ENCODE results near the gene SERPINB8.
A peak's percentile ranks its signal among the peaks of the same experiment; 100 is the strongest.
"Not testable (repeated sequence)": the region's sequence is repeated elsewhere in the genome, so short reads cannot be mapped to it uniquely, and the experiment has no call there.

Gene SERPINB8, protein sequence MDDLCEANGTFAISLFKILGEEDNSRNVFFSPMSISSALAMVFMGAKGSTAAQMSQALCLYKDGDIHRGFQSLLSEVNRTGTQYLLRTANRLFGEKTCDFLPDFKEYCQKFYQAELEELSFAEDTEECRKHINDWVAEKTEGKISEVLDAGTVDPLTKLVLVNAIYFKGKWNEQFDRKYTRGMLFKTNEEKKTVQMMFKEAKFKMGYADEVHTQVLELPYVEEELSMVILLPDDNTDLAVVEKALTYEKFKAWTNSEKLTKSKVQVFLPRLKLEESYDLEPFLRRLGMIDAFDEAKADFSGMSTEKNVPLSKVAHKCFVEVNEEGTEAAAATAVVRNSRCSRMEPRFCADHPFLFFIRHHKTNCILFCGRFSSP
- total RNA-seq: 7.3 reads per million, percentile 26 among the genes with 10 or more reads in this experiment

DNA sequence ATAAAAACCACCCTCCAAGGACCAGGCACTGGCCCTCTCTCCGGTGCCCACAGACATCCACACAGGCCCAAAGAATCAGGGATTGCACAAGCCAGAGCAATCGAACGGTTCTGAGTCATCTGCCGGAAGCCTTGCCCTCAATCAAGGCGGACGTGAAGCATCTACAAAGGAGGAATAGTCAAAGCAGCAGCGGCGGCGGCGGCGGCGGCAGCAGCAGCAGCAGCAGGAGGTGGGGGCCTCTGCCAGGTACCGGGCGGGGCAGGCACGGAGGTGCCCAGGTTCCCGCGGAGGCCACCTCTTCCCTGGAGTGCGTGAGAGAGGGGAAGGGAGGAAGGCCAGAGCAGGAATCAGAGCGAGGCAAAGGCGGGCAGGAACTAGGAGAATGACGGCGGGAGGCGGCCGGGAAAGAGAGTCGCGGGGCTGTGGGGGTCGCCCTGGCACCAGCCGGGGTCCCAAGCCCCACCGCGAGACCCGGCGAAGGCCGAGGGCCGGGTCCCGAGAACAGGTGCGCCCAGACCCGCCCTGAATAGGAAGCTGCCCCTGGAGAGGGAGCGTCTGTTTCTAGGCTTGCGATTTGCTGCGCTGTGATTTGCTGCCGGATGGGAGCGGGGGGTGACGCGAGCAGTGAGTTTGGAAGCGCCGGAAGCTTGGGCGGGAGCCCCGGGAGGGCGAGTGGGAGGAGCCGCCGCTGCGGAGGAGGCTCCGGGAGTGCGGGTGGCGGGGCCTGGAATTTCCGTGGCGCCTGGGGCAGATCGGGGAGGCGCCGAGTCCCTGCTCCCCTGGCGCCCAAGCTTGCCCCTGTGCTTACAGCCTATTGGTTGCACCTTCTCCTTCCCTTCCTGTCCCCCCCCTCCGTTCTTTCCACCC is at the start of gene SERPINB8:
TSS of gene SERPINB8 (plus strand) at position 140 of the 867 bp plus-strand sequence. CDS start 8,228 bp downstream, outside the sequence.
- peak; percentile 69 for DNase-seq

GRCh38 chr18:63922049-63922448 is 47.8 kb upstream of the SERPINB8 start:
- DNase-seq: no peak

DNA sequence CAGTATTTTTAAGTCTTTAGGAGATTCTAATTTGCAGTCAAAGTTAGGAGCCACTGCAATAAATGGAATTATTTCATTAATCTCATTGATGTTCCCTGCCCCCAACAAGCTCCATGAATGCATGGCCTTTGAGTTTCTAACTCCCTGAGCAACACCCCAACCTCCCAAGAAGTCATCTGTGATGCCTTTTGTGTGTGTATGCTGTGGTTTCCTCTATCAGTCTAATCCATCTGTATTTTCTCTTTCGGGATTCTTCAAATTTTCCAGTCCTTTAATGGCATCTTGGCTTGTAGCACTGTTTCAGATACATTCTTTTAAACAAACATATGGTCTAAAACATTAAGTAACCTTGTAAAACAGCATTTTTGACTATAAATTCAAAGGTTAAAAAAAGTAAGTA is 45.3 kb upstream of the SERPINB8 start:
- no peak for DNase-seq

DNA sequence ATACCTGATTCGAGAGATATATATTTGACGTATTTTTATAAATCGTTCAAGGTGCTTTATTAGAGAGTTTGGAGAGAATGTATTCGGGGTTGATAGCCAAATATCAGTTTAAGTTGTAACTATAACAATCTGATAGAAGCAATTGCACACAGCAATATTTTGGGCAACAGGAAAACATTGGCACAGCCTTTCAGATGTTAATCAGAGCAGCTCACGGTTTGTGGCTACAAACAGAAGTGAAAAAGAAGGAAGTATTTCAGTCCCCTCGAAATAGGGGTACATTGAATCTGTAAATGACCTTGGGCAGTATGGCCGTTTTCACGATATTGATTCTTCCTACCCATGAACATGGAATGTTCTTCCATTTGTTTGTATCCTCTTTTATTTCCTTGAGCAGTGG is 41.5 kb upstream of the SERPINB8 start:
- no peak for DNase-seq

DNA sequence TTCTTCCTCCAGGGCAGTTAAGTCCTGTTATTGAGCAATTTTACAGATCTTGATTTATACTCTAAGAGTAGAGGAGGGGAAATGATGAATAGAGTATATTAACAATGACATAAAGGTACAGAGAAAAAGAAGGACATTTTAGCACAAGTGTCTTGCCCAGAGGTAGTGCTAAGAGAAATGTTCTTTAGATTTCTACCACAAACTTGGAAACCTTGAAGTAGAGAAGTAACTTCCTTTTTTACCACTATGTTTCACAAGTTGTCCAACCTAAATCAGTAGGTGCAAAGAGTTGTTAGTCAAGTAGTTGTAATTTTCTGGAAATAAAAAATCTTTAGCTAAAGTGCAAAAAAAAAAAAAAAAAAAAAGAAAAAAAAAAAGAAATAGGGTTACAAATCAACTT is 40.5 kb upstream of the SERPINB8 start:
- DNase-seq: not testable (repeated sequence)

DNA sequence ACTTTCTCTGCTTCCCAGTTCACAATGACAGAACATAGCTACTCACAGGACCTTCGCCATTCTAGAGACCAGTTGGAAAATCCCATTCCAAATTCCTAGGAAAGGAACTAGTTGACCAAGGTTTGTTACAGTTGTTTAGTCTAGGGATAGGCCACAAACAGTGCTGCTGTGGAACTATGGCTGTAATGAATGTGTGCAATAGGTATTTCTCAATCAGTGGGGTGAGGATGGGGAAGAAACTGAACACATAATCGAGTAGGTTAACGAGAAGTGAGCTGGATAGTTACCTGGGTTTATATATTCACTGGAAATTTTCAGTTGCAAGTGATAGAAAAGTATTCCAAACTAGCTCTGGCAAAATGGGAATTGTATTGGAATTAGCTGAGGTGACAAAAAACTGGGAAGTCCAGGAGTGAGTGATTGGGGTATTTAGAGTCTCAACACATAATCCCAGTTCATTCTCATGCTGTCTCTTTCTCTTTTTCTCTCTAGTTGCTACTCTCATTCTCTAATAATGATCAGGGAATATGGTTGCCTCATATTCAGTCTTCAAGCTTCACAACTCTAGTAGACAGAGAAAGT is 39.0 kb upstream of the SERPINB8 start:
- DNase-seq: no peak

- peak; percentile 41 for DNase-seq
Observed at GRCh38 chr18:63936156-63936931, 33.5 kb upstream of the SERPINB8 start.

DNA sequence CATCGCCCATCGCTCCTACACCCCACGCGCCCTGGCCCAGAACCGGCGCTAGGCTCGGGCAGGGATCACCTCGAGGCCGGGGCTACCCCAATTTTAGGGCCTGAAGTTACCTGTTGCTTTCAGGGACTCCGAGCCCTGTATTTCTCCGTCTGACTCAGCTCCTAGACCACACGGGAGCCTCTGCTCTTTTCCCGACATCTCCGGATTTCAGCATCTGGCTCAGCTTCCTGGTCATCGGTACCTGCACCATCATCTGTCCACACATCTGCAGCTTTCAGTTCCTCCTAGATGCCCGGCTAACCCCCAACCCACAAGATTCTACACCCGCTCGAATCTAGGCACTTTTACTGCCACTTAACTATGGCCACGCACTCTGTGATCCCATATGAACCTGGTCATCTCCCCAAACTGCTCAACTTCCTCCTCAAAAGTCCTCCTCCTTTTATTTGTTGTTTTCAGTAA is 32.9 kb upstream of the SERPINB8 start:
- DNase-seq: no peak

DNA sequence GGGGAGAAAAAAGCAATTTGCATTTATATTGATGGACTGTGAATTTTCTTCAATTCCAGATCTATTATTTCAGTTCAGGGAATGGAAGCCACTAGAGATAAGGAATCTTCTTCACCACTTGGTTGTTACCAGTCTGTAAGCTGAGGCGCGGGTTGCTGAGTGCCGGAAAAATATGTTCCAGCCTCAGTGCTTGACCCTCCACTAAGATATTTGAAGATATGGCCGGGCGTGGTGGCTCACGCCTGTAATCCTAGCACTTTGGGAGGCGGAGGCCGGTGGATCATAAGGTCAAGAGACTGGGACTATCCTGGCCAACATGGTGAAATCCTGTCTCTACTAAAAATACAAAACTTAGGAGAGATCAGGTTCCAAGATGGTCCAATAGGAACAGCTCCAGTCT is 29.9 kb upstream of the SERPINB8 start:
- DNase-seq: no peak

DNA sequence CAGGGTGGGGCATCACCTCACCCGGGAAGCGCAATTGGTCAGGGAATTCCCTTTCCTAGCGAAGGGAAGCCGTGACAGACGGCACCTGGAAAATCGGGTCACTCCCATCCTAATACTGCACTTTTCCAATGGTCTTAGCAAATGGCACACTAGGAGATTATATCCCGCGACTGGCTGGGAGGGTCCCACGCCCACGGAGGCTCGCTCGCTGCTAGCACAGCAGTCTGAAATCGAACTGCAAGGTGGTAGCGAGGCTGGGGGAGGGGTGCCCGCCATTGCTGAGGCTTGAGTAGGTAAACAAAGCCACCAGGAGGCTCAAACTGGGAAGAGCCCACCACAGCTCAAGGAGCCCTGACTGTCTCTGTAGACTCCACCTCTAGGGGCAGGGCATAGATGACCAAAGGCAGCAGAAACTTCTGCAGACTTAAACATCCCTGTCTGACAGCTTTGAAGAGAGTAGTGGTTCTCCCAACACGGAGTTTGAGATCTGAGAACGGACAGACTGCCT is 29.3 kb upstream of the SERPINB8 start:
- DNase-seq: not testable (repeated sequence)

DNA sequence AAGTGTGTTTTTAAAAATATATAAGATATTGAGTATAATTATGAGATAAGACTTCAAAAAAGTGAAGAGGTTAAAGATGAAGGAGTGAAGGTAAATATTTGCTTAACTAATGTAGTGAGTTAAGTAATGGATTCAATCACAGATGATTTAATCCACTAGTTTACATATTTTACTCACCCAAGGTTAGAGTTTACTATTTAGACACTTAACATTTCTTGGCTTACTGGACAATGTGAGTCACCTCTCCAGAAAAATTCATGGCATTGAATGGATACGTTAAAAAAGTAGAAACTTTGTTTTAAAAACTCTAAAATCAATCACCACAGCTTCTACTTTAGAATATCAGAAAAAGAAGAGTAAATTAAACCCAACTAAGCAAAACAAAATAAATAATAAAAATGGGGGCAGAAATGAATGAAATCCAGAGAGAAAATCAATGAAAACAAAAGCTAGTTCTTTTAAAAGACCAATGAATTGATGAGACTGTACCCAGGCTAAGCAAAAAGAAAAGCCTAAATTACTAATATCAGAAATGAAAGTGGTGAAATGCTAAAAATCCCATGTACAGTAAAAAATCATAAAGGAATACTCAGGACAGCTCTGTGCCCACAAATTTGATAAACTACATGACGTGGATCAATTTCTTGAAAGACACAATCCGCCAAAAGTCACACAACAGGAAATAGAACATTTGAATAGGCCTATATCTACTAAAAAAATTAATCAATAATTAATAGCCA is 22.7 kb upstream of the SERPINB8 start:
- DNase-seq: no peak

DNA sequence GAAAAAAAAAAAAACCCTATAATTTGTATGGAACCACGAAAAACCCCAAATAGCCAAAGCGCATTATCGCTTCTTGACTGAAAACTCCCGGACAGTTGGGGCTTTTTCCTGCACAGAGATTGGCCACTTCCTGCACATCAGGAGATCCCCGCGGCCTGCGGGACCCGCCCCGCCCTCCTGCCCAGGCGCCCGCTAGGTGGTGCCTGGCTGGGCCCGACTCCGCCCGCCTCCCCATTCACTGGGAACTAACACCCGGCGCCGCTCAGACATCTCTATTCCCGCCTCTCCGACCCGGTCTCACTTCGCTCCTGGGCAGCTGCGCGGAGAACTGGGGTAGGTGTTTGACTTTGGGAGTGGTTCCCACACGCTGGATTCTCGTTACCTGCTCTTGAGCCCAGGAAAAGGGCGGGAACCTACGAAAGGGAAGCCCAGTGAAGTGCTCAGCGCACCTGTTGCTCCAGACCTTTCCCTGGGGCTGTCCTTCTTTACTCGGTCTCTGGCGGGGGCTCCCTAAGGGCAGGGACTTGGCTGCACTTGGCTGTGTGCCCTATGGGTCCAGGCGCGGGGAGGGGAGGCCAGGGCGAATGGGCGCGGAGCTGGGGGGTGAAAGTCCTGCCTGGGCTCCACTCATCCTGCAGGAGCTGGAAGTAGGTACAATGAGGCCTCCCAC is 20.7 kb upstream of the SERPINB8 start, which contains the start of gene HMSD:
TSS of gene HMSD (plus strand) at position 234 of the 670 bp plus-strand sequence. CDS start 4,155 bp downstream, outside the sequence.
- peak; percentile 18 for DNase-seq

- DNase-seq: no peak
Observed at GRCh38 chr18:63951302-63951705, 18.6 kb upstream of the SERPINB8 start.

DNA sequence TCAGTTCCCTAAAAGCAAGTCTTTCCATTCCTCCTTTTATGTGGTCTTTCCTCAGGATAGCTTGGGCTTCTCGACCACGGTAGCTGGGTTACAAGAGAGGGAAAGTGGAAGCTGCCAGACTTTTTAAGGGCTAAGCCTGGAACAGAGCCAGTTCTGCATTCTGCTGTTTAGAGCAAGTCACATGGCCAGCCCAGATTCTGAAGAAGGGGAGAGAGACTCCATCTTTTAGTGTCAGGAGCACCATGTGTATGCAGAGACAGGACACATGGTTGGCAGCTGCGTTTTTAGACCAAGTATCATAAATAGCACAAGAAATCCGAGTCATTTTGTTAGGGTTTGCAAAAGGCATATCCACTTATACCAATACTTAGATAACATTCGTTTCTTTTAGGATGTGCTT is 16.1 kb upstream of the SERPINB8 start:
- no peak for DNase-seq

DNA sequence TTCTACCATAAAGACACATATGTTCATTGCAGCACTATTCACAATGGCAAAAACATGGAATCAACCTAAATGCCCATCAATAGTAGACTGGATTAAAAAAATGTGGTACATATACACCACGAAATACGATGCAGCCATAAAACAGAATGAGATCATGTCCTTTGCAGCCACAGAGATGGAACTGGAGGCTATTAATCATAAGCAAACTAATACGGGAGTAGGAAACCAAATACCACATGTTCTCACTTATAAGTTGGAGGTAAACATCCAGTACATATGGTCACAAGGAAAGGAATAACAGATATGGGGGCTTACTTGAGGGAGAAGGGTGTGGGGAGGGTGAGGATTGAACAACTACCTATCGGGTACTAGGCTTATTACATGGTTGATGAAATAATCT is 13.1 kb upstream of the SERPINB8 start:
- no peak for DNase-seq

- DNase-seq: no peak
Observed at GRCh38 chr18:63960891-63961290, 9.0 kb upstream of the SERPINB8 start.

DNA sequence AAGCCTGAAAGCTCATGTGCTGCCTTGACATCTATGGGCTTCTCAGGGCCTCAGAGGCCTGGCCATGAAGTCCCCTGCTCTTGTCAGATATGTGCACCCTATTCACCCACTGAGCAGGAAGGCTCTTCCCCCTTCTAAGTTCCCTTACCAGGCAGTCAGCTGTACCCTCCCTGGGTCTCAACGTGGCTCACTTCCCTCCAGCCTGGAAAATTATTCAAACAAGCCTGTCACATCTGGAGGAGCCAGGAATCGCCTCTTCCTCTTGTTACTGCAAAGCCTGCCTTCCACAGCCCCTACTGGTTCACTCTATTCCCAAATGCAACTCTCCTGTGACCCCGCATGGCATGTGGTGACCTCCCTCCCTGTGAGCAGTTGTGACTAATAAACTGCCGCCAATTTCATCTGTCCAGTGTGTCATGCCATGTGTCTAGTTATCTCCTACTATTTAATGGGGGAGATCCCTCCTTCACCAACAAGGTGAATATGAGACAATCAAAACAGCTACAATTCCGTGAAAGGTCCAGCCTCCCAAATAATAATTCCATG is 8.4 kb upstream of the SERPINB8 start:
- no peak for DNase-seq

DNA sequence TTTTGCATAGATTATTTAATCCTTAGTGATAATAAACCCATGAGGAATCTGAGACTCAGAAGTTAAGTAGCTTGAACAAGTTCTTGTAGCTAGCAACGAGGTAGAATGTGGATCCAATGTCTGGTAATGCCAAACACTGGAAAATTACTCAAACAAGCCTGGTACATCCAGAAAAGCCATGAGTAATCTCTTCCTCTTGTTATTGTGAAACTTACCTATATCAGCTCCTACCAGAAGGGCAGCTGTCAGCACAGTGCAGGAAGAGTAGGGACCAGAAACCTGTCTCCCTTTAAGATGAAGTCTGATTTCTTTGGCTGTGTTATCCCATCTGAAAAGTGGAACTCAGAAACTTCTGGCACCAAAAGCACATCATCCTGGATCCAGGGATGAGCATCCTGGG is 7.7 kb upstream of the SERPINB8 start:
- DNase-seq: no peak

DNA sequence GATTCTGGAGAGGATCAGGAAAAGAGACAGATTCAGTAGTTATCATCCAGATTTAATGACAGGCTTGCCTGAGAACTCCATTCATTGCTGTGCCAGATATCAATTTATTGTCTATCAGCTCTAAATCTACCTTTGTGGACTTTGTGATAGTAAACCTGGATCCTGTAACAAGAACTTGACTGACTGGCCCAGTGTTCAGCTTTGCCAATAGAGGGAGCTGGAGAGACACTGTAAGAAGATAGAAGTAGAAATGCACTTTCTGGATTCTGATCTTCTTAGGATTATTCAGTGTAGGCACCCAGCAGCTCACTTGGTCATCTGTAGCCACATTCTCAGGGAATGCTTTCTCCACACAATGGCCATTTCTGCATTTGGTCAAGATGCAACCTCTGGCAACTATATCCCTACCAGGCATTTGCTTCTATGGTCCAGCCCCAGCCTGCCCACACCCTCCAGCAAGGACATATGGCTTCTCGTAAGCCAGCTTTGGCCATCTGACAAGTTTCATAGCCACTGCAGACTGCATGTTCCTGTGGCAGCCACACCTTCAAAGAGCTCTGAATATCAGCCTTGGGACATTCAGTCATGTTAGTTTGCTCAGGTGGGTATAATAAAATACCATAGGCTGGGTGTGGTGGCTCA is 6.1 kb upstream of the SERPINB8 start:
- peak; percentile 34 for DNase-seq

DNA sequence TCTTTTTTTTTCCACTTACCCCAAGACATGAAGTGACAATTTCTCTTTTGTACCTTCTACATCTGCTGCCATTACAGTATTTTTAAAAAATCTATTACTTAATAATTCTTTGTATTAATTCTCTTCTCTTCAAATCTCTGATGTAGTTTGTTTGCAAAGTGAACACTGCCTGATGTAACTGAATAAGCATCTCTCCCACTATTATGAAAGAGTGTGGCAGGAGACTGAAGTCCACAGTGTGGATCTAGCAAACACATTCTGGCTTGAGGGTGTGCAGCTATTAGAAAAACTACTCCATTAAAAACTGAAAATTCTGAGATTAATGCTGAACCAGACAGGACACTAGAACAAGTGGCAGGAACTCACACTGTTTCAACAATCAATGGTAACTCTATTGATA is 5.0 kb upstream of the SERPINB8 start:
- no peak for DNase-seq
